Activated CD4-positive, alpha-beta memory T cell treated with anti-CD3 and anti-CD28 coated beads, Interleukin-2, amount 10 ng/mL, durations not matched to agents 7 days and 5 days (primary cell): Measurements from ENCODE around the gene SPRR2B. TPM values are rescaled to one million over a fixed set of nuclear protein-coding genes. Genes with fewer than 3 reads are reported as not detected.
"Not testable (repeated sequence)": the region's sequence is repeated elsewhere in the genome, so short reads cannot be mapped to it uniquely, and the experiment has no call there.

Experiments used
- CTCF ChIA-PET: fragments of 350-600 bp; sonication (Branson Sonifier 250); formaldehyde crosslinking; loops from one replicate; lab custom pipeline; 2021; ENCODE audit warnings: antibody characterized with exemption, inconsistent platforms; lab: Charles Lee
- POLR2A ChIA-PET: fragments of 350-600 bp; sonication (Branson Sonifier 250); formaldehyde crosslinking; loops from one replicate; lab custom pipeline; 2021; ENCODE audit warnings: antibody characterized with exemption; lab: Charles Lee
- DNase-seq: peaks from one replicate; pipeline ENCODE4 v3.0.0-alpha.2; 2020
- H3K27ac Mint-ChIP-seq: one replicate; pipeline ENCODE4 v1.8.0; 2021; ENCODE audit warnings: mild to moderate bottlenecking, mixed read lengths
- H3K27me3 Mint-ChIP-seq: one replicate; pipeline ENCODE4 v1.8.0; 2021; ENCODE audit warnings: mixed read lengths
- H3K36me3 Mint-ChIP-seq: one replicate; pipeline ENCODE4 v1.8.0; 2021; ENCODE audit warnings: low read depth, mixed read lengths
- H3K4me1 Mint-ChIP-seq: one replicate; pipeline ENCODE4 v1.8.0; 2021; ENCODE audit warnings: mixed read lengths
- H3K4me3 Mint-ChIP-seq: one replicate; pipeline ENCODE4 v1.8.0; 2021; ENCODE audit warnings: mild to moderate bottlenecking, mixed read lengths
- H3K9me3 Mint-ChIP-seq: one replicate; pipeline ENCODE4 v1.8.0; 2021; ENCODE audit warnings: mixed read lengths
- total RNA-seq, 2 experiments: library from RNA; stranded (reverse); gene quantifications; one replicate each; pipeline ENCODE4 v1.2.3, GENCODE V29; 2021

SPRR2B gene
- total RNA-seq, 2 experiments from 2014 or later, result not detected

DNA sequence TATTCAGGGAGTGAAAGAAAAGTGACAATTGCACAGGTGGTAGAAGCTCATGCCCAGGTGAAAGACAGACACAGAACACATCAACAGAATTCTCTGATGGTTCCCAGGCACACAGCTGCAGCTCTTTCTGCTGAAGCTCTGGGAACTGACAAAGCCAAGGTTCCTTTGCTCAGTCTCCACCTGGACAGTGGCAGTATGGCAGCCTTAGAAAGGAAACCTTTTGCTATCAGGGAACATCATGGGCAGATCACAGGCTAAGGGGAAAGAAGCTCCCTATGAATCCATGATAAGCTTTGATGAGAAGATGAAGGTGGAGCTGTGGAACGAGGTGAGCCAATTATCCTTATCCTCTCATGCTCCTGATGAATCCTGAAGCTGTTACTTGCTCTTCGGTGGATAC is 1.2 kb downstream of the SPRR2B start:
- DNase-seq, result no peak
- POLR2A ChIA-PET, result no interaction called here
- no peak overlapping the region for H3K4me3 Mint-ChIP-seq
- H3K27me3 Mint-ChIP-seq, result peaks cover 19% of the 10 kb centered on the region
- H3K4me1 Mint-ChIP-seq, result no peaks in the 10 kb centered on the region
- CTCF ChIA-PET, result interaction anchor here (0.5 kb wide), 1 partner anchor 266 kb away, joined by 5 read pairs; no protein-coding TSS in a partner anchor
- H3K36me3 Mint-ChIP-seq, result no peaks in the 10 kb centered on the region
- H3K27ac Mint-ChIP-seq, result no peak overlapping the region
- no peaks in the 10 kb centered on the region for H3K9me3 Mint-ChIP-seq

- no peaks in the 10 kb centered on the region for H3K4me1 Mint-ChIP-seq
- H3K36me3 Mint-ChIP-seq, result no peaks in the 10 kb centered on the region
- ChIA-PET CTCF (interaction anchor here (0.5 to 0.6 kb wide), 2 partner anchors 26 to 58 kb away, joined by 3 read pairs; no protein-coding TSS in a partner anchor), POLR2A (no interaction called here)
- H3K4me3 Mint-ChIP-seq, result no peak overlapping the region
- peaks cover 13% of the 10 kb centered on the region for H3K27me3 Mint-ChIP-seq
- no peaks in the 10 kb centered on the region for H3K9me3 Mint-ChIP-seq
- no peak for DNase-seq
- no peak overlapping the region for H3K27ac Mint-ChIP-seq
Measured at GRCh38 chr1:153058826-153059784, 12.3 kb downstream of the SPRR2B start.

DNA sequence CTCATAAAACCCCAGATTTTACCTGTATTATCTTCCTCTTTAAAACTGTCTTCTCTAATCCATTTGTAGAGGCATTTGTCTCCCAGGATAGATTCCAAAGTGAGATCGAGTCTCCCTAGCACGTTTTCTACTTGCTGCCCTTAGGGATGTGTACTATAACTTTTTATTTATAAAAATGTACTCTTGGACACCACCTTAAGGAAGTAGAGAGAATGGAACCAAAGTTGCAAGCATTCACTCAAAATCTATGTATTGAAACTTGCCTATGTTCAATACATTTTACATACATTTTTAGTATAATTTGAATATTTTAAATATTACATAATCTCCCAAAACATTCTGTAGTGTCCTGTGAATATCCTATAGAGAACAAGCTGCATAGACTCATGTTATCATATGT is 13.3 kb downstream of the SPRR2B start:
- no peaks in the 10 kb centered on the region for H3K9me3 Mint-ChIP-seq
- POLR2A ChIA-PET, result no interaction called here
- DNase-seq, result no peak
- H3K4me1 Mint-ChIP-seq, result no peaks in the 10 kb centered on the region
- no peaks in the 10 kb centered on the region for H3K36me3 Mint-ChIP-seq
- CTCF ChIA-PET, result interaction anchor here (0.5 kb wide), 1 partner anchor 57 kb away, joined by 3 read pairs; no protein-coding TSS in a partner anchor
- peaks cover 18% of the 10 kb centered on the region for H3K27me3 Mint-ChIP-seq
- H3K4me3 Mint-ChIP-seq, result no peak overlapping the region
- H3K27ac Mint-ChIP-seq, result no peak overlapping the region

DNA sequence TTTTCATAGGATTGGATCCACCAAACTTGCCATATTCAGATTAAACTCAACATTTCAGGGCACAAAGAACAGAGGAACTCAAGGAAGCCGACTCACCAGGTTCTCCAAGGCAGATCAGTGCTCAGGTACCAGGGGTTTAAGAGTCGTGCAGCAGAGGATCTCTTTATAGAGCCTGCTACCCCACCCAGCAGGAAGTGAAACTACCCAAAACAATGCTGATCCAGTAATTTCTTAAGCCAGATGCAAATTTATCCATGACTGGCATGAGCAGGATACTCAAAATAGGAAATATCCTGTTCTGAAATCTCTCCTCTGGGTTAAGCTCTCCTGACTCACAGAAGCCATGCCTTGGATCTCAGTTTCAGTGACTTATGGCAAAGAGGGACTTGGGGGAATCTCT is 14.0 kb downstream of the SPRR2B start, which contains the start of gene SPRR2A:
Gene SPRR2A, minus strand, starts transcription at position 138 of the 400 bp plus-strand sequence. CDS start 777 bp downstream, outside the sequence.
- Mint-ChIP-seq H3K27ac (no peak within 1 kb of the TSS), H3K36me3 (no peaks in the 10 kb centered on the region), H3K9me3 (no peaks in the 10 kb centered on the region), H3K4me1 (no peaks in the 10 kb centered on the region), H3K27me3 (peaks cover 19% of the 10 kb centered on the region), H3K4me3 (no peak within 1 kb of the TSS)
- ChIA-PET CTCF (no interaction called here), POLR2A (no interaction called here)
- no peak for DNase-seq

DNA sequence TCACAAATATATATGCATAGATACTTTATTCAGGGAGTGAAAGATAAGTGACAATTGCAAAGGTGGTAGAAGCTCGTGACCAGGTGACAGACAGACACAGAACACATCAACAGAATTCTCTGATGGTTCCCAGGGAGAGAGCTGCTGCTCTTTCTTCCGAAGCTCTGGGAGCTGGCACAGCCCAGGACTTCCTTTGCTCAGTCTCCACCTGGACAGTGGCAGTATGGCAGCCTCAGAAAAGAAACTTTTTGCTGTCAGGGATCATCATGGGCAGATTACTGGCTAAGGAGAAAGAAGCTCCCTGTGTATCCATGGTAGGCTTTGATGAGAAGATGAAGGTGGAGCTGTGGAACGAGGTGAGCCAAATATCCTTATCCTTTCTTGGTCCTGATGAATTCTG is 15.3 kb downstream of the SPRR2B start:
- POLR2A ChIA-PET, H3K4me1 Mint-ChIP-seq, CTCF ChIA-PET, H3K9me3 Mint-ChIP-seq, H3K36me3 Mint-ChIP-seq, DNase-seq, H3K27ac Mint-ChIP-seq, H3K4me3 Mint-ChIP-seq: not testable (repeated sequence)
- H3K27me3 Mint-ChIP-seq, result peaks cover 28% of the 10 kb centered on the region

DNA sequence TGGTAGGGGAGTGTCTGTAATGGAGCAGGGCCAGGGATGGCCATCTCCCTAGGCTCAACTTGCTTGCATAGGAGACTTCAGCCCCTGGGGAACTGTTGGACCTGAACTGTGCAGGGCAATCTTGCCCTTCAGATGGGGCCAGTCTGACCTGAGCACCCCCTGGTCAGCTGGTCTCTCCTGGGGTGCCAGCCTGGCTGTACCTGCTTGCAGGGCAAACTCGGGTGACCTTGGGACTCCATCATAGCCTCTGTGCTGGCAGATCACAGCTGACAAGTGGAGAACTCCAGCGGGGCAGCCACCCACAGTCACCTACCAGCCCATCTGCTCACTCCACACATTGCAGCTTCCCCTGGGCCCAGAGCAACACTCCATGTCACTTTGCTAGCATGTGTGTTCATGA is 22.2 kb downstream of the SPRR2B start:
- Mint-ChIP-seq H3K9me3 (no peaks in the 10 kb centered on the region), H3K27me3 (peaks cover 31% of the 10 kb centered on the region), H3K4me1 (no peaks in the 10 kb centered on the region), H3K27ac (no peak overlapping the region), H3K36me3 (no peaks in the 10 kb centered on the region), H3K4me3 (no peak overlapping the region)
- ChIA-PET POLR2A (no interaction called here), CTCF (no interaction called here)
- no peak for DNase-seq

- Mint-ChIP-seq H3K9me3 (no peaks in the 10 kb centered on the region), H3K27me3 (peaks cover 24% of the 10 kb centered on the region), H3K36me3 (no peaks in the 10 kb centered on the region)
Measured at GRCh38 chr1:153040950-153041631, 30.3 kb downstream of the SPRR2B start, which contains the start of gene SPRR2D. TSS of gene SPRR2D (minus strand) at chr1:153041120. CDS start at chr1:153040346, 774 bp downstream.

DNA sequence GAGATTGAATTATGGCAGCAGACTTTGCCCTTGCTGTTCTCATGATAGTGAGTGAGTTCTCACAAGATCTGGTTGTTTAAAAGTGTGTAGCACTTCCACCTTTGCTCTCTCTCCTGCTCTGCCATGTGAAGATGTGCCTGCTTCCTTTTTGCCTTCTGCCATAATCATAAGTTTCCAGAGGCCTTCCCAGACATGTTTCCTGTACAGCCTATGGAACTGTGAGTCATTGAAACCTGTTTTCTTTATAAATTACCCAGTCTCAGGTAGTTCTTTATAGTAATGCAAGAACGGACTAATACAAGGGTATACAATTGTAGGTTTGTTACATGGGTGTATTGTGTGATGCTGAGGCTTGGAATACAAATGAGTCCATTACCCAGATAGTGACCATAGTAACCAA is 36.2 kb downstream of the SPRR2B start:
- H3K27me3 Mint-ChIP-seq, result peaks cover 4% of the 10 kb centered on the region
- no peaks in the 10 kb centered on the region for H3K36me3 Mint-ChIP-seq
- ChIA-PET POLR2A (no interaction called here), CTCF (no interaction called here)
- no peaks in the 10 kb centered on the region for H3K4me1 Mint-ChIP-seq
- DNase-seq, result no peak
- no peaks in the 10 kb centered on the region for H3K9me3 Mint-ChIP-seq
- H3K27ac Mint-ChIP-seq, result no peak overlapping the region
- H3K4me3 Mint-ChIP-seq, result no peak overlapping the region

More at GRCh38 chr1:153040950-153041631, 30.3 kb downstream of the SPRR2B start, which contains the start of gene SPRR2D:
- ChIA-PET CTCF (no interaction called here), POLR2A (no interaction called here)
- H3K27ac Mint-ChIP-seq, result no peak within 1 kb of the TSS
- H3K4me1 Mint-ChIP-seq, result no peaks in the 10 kb centered on the region
- no peak for DNase-seq
- no peak within 1 kb of the TSS for H3K4me3 Mint-ChIP-seq

GRCh38 chr1:153032677-153033308 is 38.6 kb downstream of the SPRR2B start:
- ChIA-PET CTCF (interaction anchor here (0.8 to 1.4 kb wide), 2 partner anchors 26 to 71 kb away, joined by 3 read pairs; no protein-coding TSS in a partner anchor), POLR2A (no interaction called here)
- H3K27ac Mint-ChIP-seq, result no peak overlapping the region
- no peaks in the 10 kb centered on the region for H3K36me3 Mint-ChIP-seq
- H3K9me3 Mint-ChIP-seq, result no peaks in the 10 kb centered on the region
- no peak overlapping the region for H3K4me3 Mint-ChIP-seq
- DNase-seq, result no peak
- H3K27me3 Mint-ChIP-seq, result peaks cover 1% of the 10 kb centered on the region
- H3K4me1 Mint-ChIP-seq, result no peaks in the 10 kb centered on the region

DNA sequence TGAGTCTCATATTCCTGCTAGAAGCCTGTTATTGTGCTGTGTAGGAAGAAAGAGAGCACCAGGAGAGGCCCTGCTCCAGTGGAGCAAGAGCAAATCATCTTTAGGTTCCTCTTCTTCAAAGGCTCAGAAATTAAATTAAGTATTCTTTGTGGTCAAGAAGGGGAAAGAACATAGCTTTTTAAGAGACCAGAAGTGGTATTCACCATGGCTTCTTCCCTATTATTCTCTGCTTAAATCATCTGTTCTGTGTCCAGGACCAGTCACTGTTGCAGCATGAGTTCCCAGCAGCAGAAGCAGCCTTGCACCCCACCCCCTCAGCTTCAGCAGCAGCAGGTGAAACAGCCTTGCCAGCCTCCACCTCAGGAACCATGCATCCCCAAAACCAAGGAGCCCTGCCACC is 39.3 kb downstream of the SPRR2B start:
- Mint-ChIP-seq H3K4me1 (no peaks in the 10 kb centered on the region), H3K27ac (no peak overlapping the region), H3K27me3 (no peaks in the 10 kb centered on the region), H3K9me3 (no peaks in the 10 kb centered on the region), H3K4me3 (no peak overlapping the region), H3K36me3 (no peaks in the 10 kb centered on the region)
- ChIA-PET POLR2A (no interaction called here), CTCF (interaction anchor here (1.4 kb wide), 1 partner anchor 70 kb away, joined by 3 read pairs; no protein-coding TSS in a partner anchor)
- no peak for DNase-seq

DNA sequence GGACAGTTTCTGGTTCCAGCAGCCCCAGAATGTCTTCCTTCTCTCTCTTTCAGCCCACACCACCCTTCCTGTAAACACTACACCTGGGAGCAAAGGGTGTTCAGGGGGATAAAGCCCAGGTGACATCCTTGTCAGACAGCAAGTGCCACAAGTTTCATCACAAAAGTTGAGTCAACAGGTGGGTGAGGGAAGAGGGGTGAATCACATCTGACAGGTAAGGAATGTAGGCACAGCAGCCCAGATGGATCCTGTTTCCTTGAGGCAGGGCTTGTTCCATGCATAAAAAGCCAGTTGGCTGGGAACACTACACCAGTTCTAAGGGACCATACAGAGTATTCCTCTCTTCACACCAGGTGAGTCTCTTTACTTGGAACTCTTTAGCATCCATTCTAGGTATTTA is 40.5 kb downstream of the SPRR2B start, which contains the start of gene SPRR1B:
Gene SPRR1B, plus strand, starts transcription at position 309 of the 400 bp plus-strand sequence. CDS start 1,143 bp downstream, outside the sequence.
- Mint-ChIP-seq H3K9me3 (no peaks in the 10 kb centered on the region), H3K4me3 (no peak within 1 kb of the TSS), H3K27ac (no peak within 1 kb of the TSS), H3K27me3 (peaks cover 1% of the 10 kb centered on the region), H3K4me1 (no peaks in the 10 kb centered on the region), H3K36me3 (no peaks in the 10 kb centered on the region)
- no peak for DNase-seq
- ChIA-PET CTCF (no interaction called here), POLR2A (no interaction called here)

GRCh38 chr1:153028766-153029165 is 42.6 kb downstream of the SPRR2B start:
- CTCF ChIA-PET, result interaction anchor here (1.1 kb wide), 1 partner anchor 260 kb away, joined by 5 read pairs; no protein-coding TSS in a partner anchor
- no peak overlapping the region for H3K27ac Mint-ChIP-seq
- H3K4me1 Mint-ChIP-seq, result no peaks in the 10 kb centered on the region
- no peak for DNase-seq
- H3K9me3 Mint-ChIP-seq, result no peaks in the 10 kb centered on the region
- H3K27me3 Mint-ChIP-seq, result peaks cover 4% of the 10 kb centered on the region
- POLR2A ChIA-PET, result no interaction called here
- no peaks in the 10 kb centered on the region for H3K36me3 Mint-ChIP-seq
- no peak overlapping the region for H3K4me3 Mint-ChIP-seq
